Colonic mucosa (tissue), 4 donors: ENCODE data around the gene KLK15. TPM values are rescaled to one million over a fixed set of nuclear protein-coding genes. Genes with fewer than 3 reads are reported as not detected.

Experiments
- DNase-seq: peaks from one replicate; pipeline ENCODE4 v3.0.0-alpha.2; 2020
- H3K27ac ChIP-seq: fragments of 200-600 bp; one replicate; pipeline ENCODE4 v1.8.0; 2021
- H3K27me3 ChIP-seq: fragments of 200-600 bp; one replicate; pipeline ENCODE4 v1.8.0; 2021
- H3K36me3 ChIP-seq: fragments of 200-600 bp; one replicate; pipeline ENCODE4 v1.8.0; 2021
- H3K4me1 ChIP-seq: fragments of 200-600 bp; one replicate; pipeline ENCODE4 v1.8.0; 2021; ENCODE audit warnings: mild to moderate bottlenecking
- H3K4me3 ChIP-seq: fragments of 200-600 bp; one replicate; pipeline ENCODE4 v1.8.0; 2021
- H3K9ac ChIP-seq, 2 donors: one replicate each; pipeline ENCODE4 v1.7.0; 2013; ENCODE audit warnings: control low read depth in 2 of 2, low read depth in 2 of 2, low read length in 2 of 2
- H3K9me3 ChIP-seq: fragments of 200-600 bp; one replicate; pipeline ENCODE4 v1.8.0; 2021
- CTCF ChIP-seq: fragments of 200-600 bp; IDR thresholded peaks from one replicate; pipeline ENCODE4 v1.8.0; 2022; ENCODE audit warnings: antibody characterized with exemption, mild to moderate bottlenecking
- intact Hi-C: fragments of 100-400 bp; cut with DNase I; formaldehyde crosslinking; loops from one replicate; pipeline ENCODE4 v1.14.1; 2022
- total RNA-seq, 2 donors: library from RNA; stranded (reverse); fragmentation: NEBNext Ultra II Directional in 1 of 2; extraction: Animal tissue kit (Norgen Biotek cat#: 25700) in 1 of 2; gene quantifications; one replicate each; pipeline ENCODE4 v1.2.1, GENCODE V29; 2021
- donor health status: healthy.
- donor health status: DM: no; HTN: no; CAD: no.
- donor health status: DM: no; HTN: no; CAD: no.

The KLK15 gene
- total RNA-seq, 2 donors from 2014 or later: 2.9 to 3.6 TPM

DNA sequence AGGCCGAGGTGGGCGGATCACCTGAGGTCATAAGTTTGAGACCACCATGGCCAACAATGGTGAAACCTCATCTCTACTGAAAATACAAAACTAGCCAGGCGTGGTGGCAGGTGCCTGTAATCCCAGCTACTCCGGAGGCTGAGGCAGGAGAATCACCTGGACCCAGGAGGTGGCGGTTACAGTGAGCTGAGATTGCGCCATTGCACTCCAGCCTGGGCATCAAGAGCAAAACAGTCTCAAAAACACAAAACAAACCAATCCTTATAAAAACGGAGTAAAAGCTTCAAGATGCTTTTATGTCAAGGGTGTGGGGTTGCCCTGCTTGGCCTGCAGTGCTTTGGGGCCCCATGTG lies 36.0 kb downstream of the KLK15 start:
- Histone ChIP-seq H3K9ac (no peak overlapping the region), H3K4me1 (no peaks in the 10 kb centered on the region), H3K36me3 (no peaks in the 10 kb centered on the region), H3K9me3 (no peaks in the 10 kb centered on the region), H3K27ac (no peak overlapping the region), H3K27me3 (no peaks in the 10 kb centered on the region), H3K4me3 (no peak overlapping the region)
- no peak for DNase-seq
- no peak for TF ChIP-seq CTCF
- intact Hi-C loops: no loop called here

DNA sequence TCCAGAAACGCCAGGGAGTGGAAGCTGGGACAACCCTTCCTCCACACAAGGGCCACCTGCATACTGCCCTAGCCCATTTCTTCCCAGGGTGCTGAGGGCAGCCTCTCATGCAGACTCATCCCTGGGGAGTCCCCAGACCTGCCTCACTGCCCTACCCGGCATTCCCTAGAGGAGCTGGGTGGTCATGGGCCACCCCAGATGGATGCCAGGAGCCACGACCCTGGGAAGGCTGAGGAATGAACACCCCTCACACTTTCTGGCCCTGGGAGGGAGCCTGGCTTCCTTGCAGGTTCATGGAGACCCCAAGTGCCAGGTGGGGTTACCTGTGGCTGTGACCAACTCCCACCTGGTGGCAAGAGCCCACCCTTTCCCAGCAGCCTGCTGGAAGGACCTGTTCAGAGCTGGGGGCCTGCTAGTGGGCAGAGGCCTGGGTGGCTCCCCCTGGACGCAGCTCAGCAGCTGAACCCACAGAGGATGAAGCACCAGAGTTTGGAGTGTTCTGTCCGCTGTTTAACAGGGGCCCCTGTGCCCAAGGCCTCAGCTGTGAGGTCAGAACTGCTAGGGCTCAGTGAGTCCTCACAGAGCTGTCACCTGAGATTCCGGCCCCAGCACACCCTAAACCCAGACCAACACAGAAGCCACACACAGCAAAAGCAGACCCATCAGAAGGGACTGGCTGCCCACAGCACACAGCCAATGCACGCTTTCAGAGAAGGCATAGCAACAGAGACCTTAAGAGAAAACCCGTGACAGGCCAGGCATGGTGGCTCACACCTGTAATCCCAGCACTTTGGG lies 36.5 kb downstream of the KLK15 start:
- intact Hi-C loops: no loop called here
- H3K4me3 ChIP-seq: no peak overlapping the region

GRCh38 chr19:50796128-50796633 lies 37.2 kb downstream of the KLK15 start:
- H3K9ac ChIP-seq: no peak overlapping the region
- DNase-seq: no peak
- no peak for TF ChIP-seq CTCF
- no peaks in the 10 kb centered on the region for H3K27me3 ChIP-seq
- H3K36me3 ChIP-seq: no peaks in the 10 kb centered on the region
- no peaks in the 10 kb centered on the region for H3K4me1 ChIP-seq
- intact Hi-C loops: no loop called here
- H3K4me3 ChIP-seq: no peak overlapping the region
- H3K27ac ChIP-seq: no peak overlapping the region
- H3K9me3 ChIP-seq: no peaks in the 10 kb centered on the region

More for the DNA sequence above, 36.5 kb downstream of the KLK15 start:
- Histone ChIP-seq H3K36me3 (no peaks in the 10 kb centered on the region), H3K9ac (no peak overlapping the region), H3K27ac (no peak overlapping the region), H3K4me1 (no peaks in the 10 kb centered on the region), H3K27me3 (no peaks in the 10 kb centered on the region), H3K9me3 (no peaks in the 10 kb centered on the region)
- no peak for DNase-seq
- no peak for TF ChIP-seq CTCF

- TF ChIP-seq CTCF: no peak
- Histone ChIP-seq H3K36me3 (no peaks in the 10 kb centered on the region), H3K27ac (no peak overlapping the region), H3K27me3 (no peaks in the 10 kb centered on the region), H3K4me3 (no peak overlapping the region), H3K4me1 (no peaks in the 10 kb centered on the region), H3K9ac (no peak overlapping the region), H3K9me3 (no peaks in the 10 kb centered on the region)
- intact Hi-C loops: no loop called here
- no peak for DNase-seq
Measured at GRCh38 chr19:50795664-50796073, 37.7 kb downstream of the KLK15 start.

DNA sequence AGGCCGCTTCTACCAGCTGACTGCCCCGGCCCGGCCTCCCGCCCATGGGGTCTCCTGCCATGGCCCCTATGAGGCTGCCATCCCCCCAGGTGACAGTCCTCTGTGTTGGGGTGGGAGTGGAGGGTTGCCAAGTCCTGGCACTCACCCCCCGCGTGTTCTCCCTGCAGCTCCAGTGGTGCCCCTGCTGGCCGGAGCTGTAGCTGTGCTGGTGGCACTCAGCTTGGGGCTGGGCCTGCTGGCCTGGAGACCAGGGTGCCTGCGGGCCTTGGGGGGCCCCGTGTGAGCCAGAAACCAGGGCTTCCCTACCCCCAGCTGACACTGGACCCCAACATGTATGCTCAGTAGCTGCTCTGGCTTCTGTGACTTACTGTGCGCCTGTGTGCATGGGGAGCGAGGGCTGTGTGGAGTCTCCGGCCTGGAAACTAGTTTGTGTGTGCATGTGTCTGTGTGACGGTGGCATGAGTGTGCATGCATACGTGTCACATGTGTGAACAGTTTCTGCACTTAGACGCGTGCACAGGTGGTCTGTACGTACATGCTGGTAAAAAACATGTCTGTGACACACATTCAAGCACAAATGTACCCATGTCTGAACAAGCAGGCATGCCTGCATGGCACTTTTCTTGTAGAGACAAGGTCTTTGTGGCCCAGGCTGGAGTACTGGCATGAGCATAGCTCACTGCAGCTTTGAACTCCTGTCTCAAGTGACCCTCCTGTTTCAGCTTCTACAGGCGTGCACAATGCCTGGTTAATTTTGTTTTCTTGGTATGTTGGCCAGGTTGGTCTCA lies 38.3 kb downstream of the KLK15 start:
- intact Hi-C loops: no loop called here

More for the DNA sequence above, 38.3 kb downstream of the KLK15 start:
- Histone ChIP-seq H3K27me3 (no peaks in the 10 kb centered on the region), H3K36me3 (no peaks in the 10 kb centered on the region), H3K4me3 (no peak overlapping the region), H3K27ac (no peak overlapping the region), H3K9ac (no peak overlapping the region), H3K4me1 (no peaks in the 10 kb centered on the region), H3K9me3 (no peaks in the 10 kb centered on the region)
- TF ChIP-seq CTCF: no peak
- no peak for DNase-seq
